Karpas-422 (cell line): ENCODE measurements around the gene SDF2L1. TPM values are rescaled to one million over a fixed set of nuclear protein-coding genes. Genes with fewer than 3 reads are reported as not detected.
"Not testable (repeated sequence)": the region's sequence is repeated elsewhere in the genome, so short reads cannot be mapped to it uniquely, and the experiment has no call there.

Source experiments
- DNase-seq: peaks from one replicate; pipeline ENCODE4 v3.0.0-alpha.2; 2015
- H2AFZ ChIP-seq: fragments of 200-600 bp; sonication (generic); 2 replicates; pipeline ENCODE4 v1.6.1; 2014; ENCODE audit warnings: antibody characterized with exemption, low read length, mixed read lengths
- H3K27ac ChIP-seq: fragments of 200-600 bp; sonication (generic); 2 replicates; pipeline ENCODE4 v1.5.1; 2014; ENCODE audit warnings: mild to moderate bottlenecking, low read length, moderate library complexity
- H3K27me3 ChIP-seq: fragments of 200-600 bp; sonication (generic); 2 replicates; pipeline ENCODE4 v1.6.1; 2014; ENCODE audit warnings: low read length, mixed read lengths
- H3K36me3 ChIP-seq: fragments of 200-600 bp; sonication (generic); 2 replicates; pipeline ENCODE4 v1.6.1; 2014; ENCODE audit warnings: low read length, mixed read lengths; ENCODE audit not compliant: insufficient read depth
- H3K4me1 ChIP-seq: fragments of 200-600 bp; sonication (generic); 2 replicates; pipeline ENCODE4 v1.6.1; 2014; ENCODE audit warnings: mild to moderate bottlenecking, low read length, mixed read lengths
- H3K4me2 ChIP-seq: fragments of 200-600 bp; sonication (generic); 2 replicates; pipeline ENCODE4 v1.6.1; 2014; ENCODE audit warnings: low read length, low read depth, mild to moderate bottlenecking; ENCODE audit not compliant: poor library complexity, severe bottlenecking
- H3K4me3 ChIP-seq: fragments of 200-600 bp; sonication (generic); 2 replicates; pipeline ENCODE4 v1.5.1; 2014; ENCODE audit warnings: mild to moderate bottlenecking, antibody characterized with exemption, low read length, mixed read lengths
- H3K79me2 ChIP-seq: fragments of 200-600 bp; sonication (generic); 2 replicates; pipeline ENCODE4 v1.6.1; 2014; ENCODE audit warnings: mild to moderate bottlenecking, low read length, mixed read lengths
- H3K9ac ChIP-seq: fragments of 200-600 bp; sonication (generic); 2 replicates; pipeline ENCODE4 v1.6.0; 2014; ENCODE audit warnings: low read length
- H3K9me2 ChIP-seq: fragments of 200-600 bp; sonication (generic), shearing (Covaris generic); replicated peaks from 2 replicates; pipeline ENCODE4 v1.6.0; 2014; ENCODE audit warnings: mild to moderate bottlenecking, low read length, moderate library complexity; ENCODE audit not compliant: insufficient read depth
- H3K9me3 ChIP-seq: fragments of 300-700, 200-600 bp; sonication (generic); 2 replicates; pipeline ENCODE4 v1.6.1; 2014; ENCODE audit warnings: low read length, mixed read lengths
- H4K20me1 ChIP-seq: fragments of 200-600 bp; sonication (generic); 2 replicates; pipeline ENCODE4 v1.6.1; 2014; ENCODE audit warnings: mild to moderate bottlenecking, antibody characterized with exemption, low read length, low read depth; ENCODE audit not compliant: insufficient read depth
- total RNA-seq: library from RNA; depleted of rRNA; stranded (reverse); fragments of >200 nt; shearing (Covaris generic); gene quantifications from 2 replicates; pipeline ENCODE4 v1.2.3, GENCODE V29; 2014; ENCODE audit warnings: low replicate concordance

SDF2L1 gene
- total RNA-seq, 1 experiment from 2014 or later = 19.0 TPM

DNA sequence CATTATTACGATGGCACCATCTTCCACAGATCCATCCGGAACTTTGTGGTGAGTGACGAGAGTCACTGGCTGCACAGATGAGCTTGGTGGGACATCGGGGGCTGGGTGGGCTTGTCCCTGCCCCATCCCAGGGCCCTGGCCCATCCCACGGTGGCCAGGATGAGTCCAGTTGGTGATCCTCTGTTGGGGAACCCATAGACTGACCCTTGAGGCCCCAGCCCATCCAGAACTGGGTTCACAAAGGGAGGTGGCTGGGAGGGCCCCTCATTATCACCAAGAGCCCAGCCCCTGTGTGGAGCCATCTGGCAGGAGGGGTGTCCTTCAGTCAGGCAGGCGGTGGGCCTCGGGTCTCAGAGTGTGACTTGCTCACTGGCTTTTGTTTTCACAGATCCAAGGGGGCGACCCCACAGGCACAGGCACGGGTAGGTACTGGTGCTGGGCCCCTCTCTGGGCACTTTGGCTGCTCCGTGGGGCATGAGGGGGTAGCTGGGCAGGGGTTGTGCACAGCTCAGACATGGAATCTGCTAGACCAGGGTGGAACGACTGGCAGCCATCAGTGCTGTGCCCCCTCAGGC lies 45.7 kb downstream of the SDF2L1 start:
- H3K4me2 ChIP-seq = no peak overlapping the region
- no peaks in the 10 kb centered on the region for H3K27me3 ChIP-seq
- H2AFZ ChIP-seq = no peak overlapping the region
- DNase-seq = no peak
- H3K79me2 ChIP-seq = no peaks in the 10 kb centered on the region
- no peak overlapping the region for H3K4me3 ChIP-seq
- no peaks in the 10 kb centered on the region for H3K36me3 ChIP-seq
- no peaks in the 10 kb centered on the region for H3K9me2 ChIP-seq
- H3K4me1 ChIP-seq = no peaks in the 10 kb centered on the region
- no peak overlapping the region for H3K27ac ChIP-seq
- H3K9ac ChIP-seq = no peak overlapping the region
- no peaks in the 10 kb centered on the region for H3K9me3 ChIP-seq
- H4K20me1 ChIP-seq = no peaks in the 10 kb centered on the region

DNA sequence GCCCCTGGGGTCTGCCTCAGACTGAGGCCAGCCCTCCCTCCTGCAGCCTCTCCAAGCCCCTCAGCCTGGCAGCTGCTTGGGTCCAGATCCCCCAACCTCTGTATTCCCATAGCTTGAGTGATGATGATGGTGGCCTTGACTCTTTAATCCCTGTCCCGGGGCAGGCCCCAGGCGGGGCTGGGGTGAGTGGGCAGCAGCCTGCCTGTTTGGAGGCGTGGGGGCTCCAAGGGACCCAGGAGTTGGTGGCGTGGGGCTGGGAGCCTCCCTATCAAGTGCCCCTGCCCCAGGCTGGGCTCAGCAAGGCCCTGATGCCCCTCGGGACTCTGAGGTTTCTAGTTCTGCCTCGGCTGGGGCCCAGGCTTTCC lies 46.2 kb downstream of the SDF2L1 start:
- Histone ChIP-seq H3K4me3 (no peak overlapping the region), H3K9me2 (no peaks in the 10 kb centered on the region), H3K9ac (no peak overlapping the region), H3K4me2 (no peak overlapping the region), H3K9me3 (no peaks in the 10 kb centered on the region), H3K36me3 (no peaks in the 10 kb centered on the region), H3K27ac (no peak overlapping the region), H3K4me1 (no peaks in the 10 kb centered on the region), H3K27me3 (no peaks in the 10 kb centered on the region), H4K20me1 (no peaks in the 10 kb centered on the region), H3K79me2 (no peaks in the 10 kb centered on the region), H2AFZ (no peak overlapping the region)
- no peak for DNase-seq

DNA sequence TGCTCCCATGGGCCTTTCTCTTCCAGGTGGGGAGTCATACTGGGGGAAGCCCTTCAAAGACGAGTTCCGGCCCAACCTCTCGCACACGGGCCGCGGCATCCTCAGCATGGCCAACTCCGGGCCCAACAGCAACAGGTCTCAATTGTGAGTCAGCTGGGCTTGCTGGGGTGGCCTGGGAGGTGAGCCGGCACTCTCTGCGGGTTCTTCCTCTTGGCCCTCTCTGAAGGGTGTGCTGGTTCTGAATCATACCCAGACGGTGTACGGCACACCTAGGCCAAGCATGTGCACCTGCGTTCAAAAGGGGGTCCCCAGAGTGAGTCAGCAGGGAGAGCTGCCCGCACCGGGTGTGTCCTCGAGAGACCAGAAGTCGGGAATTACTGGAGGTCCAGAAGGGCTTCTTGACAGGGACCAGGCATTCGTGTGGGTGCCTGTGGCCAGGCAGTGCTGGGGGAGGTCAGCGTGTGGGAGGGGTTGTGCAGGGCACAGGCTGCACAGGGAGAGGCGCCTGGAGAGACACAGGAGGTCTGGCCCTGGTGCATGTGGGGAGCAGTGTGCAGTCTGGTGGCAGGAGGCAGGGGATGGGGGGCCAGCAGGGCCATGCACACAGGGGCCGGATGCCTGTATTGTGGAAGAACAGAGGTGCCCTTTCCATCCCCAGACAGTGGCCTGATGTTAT lies 46.7 kb downstream of the SDF2L1 start:
- Histone ChIP-seq H3K9me2 (no peaks in the 10 kb centered on the region), H3K27me3 (no peaks in the 10 kb centered on the region), H3K9ac (no peak overlapping the region), H4K20me1 (no peaks in the 10 kb centered on the region), H3K36me3 (no peaks in the 10 kb centered on the region), H3K4me2 (no peak overlapping the region), H3K9me3 (no peaks in the 10 kb centered on the region), H2AFZ (no peak overlapping the region), H3K27ac (no peak overlapping the region), H3K4me1 (no peaks in the 10 kb centered on the region), H3K79me2 (no peaks in the 10 kb centered on the region), H3K4me3 (no peak overlapping the region)
- no peak for DNase-seq

DNA sequence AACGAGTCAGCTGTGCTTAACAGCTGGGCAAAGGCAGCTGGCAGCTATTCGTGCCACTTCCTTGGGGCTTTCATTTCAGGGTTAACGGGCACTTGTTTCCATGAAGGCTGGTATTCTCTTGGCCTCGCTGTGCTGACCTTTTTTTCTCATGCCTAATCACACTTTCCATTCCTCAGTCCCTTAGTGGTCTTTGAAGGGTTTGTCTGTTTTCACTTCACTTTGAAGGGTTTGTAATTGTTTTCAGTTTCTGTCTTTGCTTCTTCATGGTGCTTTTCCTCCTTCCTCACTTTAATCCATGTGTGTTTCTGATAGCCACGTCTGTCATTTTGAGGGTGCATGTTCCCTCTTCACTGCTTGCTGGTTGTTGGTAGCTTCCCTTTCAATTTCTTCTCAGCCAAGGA lies 48.3 kb downstream of the SDF2L1 start:
- Histone ChIP-seq H3K4me3 (no peak overlapping the region), H3K9me2 (no peaks in the 10 kb centered on the region), H3K36me3 (no peaks in the 10 kb centered on the region), H2AFZ (no peak overlapping the region), H3K27ac (no peak overlapping the region), H3K9me3 (no peaks in the 10 kb centered on the region), H3K9ac (no peak overlapping the region), H3K4me2 (no peak overlapping the region), H4K20me1 (no peaks in the 10 kb centered on the region), H3K27me3 (no peaks in the 10 kb centered on the region), H3K4me1 (no peaks in the 10 kb centered on the region), H3K79me2 (no peaks in the 10 kb centered on the region)
- DNase-seq = no peak

DNA sequence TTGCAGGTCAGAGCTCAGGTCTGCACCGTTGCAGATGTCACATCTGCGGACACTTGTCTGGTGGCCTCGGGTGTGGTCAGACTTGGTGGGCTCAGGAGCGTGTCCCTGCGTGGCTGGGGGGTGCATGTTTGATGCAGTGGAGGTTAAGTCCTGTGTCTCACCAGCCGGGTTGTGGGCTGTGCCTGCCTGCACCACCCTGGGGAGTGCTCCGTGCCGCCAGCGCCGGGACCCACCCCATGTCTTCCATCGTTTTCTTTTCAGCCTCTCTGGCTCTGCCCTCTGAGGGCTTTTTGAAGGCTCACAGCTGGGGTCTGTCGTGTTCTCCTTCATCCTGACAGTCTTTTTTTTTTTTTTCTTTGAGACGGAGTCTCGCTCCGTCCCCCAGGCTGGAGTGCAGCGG lies 49.7 kb downstream of the SDF2L1 start:
- Histone ChIP-seq H3K4me2 (no peak overlapping the region), H3K9ac (no peak overlapping the region), H4K20me1 (no peaks in the 10 kb centered on the region), H3K4me1 (no peaks in the 10 kb centered on the region), H2AFZ (no peak overlapping the region), H3K27ac (no peak overlapping the region), H3K79me2 (no peaks in the 10 kb centered on the region), H3K27me3 (no peaks in the 10 kb centered on the region), H3K4me3 (no peak overlapping the region), H3K9me2 (no peaks in the 10 kb centered on the region), H3K9me3 (no peaks in the 10 kb centered on the region), H3K36me3 (0 out of 2 replicates have a peak, but pooled peaks cover 2% of the 10 kb centered on the region)
- no peak for DNase-seq

DNA sequence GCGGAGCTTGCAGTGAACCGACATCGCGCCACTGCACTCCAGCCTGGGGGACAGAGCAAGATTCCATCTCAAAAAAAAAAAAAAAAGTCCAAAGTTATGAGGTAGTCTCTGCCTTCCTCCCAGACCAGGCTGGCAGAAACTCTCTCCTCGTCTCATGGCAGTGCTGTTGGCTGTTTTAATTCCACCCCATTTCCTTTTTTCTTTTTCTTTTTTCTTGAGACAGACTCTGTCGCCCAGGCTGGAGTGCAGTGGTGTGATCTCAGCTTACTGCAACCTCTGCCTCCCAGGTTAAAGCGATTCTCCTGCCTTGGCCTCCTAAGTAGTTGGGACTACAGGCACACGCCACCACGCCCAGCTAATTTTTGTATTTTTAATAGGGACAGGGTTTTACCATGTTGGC lies 50.8 kb downstream of the SDF2L1 start:
- not testable (repeated sequence) for H3K9me2 ChIP-seq, H3K4me1 ChIP-seq, H3K27me3 ChIP-seq, H3K4me2 ChIP-seq, DNase-seq, H3K9ac ChIP-seq, H3K4me3 ChIP-seq, H3K9me3 ChIP-seq, H3K27ac ChIP-seq, H3K36me3 ChIP-seq, H3K79me2 ChIP-seq, H4K20me1 ChIP-seq, H2AFZ ChIP-seq

DNA sequence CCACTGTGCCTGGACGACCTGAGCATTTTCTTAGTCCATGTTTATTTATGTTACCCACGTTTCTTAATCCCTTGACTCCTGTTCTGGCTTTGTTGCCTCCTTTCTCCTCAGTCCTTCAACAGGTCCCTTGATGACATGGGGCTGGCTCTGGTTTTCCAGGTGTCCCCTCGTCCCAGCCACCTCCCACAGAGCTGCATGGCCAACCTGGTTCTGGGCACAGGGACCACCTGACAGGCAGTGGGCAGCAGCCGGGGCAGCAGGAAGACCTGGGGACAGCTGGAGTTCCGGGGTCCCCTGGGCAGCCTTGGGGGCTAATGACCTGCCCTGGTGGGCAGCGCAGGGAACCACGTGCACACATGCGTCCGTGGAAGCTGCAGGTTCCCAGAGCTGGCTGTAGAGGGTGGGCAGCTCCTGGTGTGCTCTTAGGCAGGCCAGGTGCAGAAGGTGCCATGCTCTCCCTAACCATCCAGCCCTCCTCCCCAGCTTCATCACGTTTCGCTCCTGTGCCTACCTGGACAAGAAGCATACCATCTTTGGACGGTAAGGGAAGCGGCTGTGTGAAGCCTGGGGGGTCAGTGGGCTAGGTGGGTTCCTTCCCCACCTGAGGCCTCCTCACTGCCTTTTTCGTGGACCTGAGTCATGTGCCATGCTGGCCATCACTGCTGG lies 51.4 kb downstream of the SDF2L1 start:
- Histone ChIP-seq H3K4me1 (no peaks in the 10 kb centered on the region), H3K27ac (no peak overlapping the region), H3K9ac (no peak overlapping the region), H3K9me2 (no peaks in the 10 kb centered on the region), H3K4me3 (no peak overlapping the region), H3K27me3 (no peaks in the 10 kb centered on the region), H4K20me1 (no peaks in the 10 kb centered on the region), H3K79me2 (no peaks in the 10 kb centered on the region), H3K9me3 (no peaks in the 10 kb centered on the region), H3K36me3 (0 out of 2 replicates have a peak, but pooled peaks cover 2% of the 10 kb centered on the region), H2AFZ (no peak overlapping the region), H3K4me2 (no peak overlapping the region)
- DNase-seq = no peak
